ENCODE results near the gene RFX4.

- TF ChIP-seq EZH2 (IDR thresholded peaks at IDR 0.05; ENCODE audit: borderline replicate concordance, low read depth, low read length, severe bottlenecking) (no peak), CTCF (IDR thresholded peaks at IDR 0.05; ENCODE audit: borderline replicate concordance, extremely low read depth, low read length, poor library complexity, severe bottlenecking) (no peak)
Measured at GRCh38 chr12:106669216-106669615, 86.4 kb downstream of the RFX4 start.
